Subcutaneous abdominal adipose tissue (tissue), 5 donors: ENCODE results near the gene C1QL3.

Experiments
- H3K27ac ChIP-seq: one replicate; pipeline ENCODE4 v1.7.0; 2013; ENCODE audit warnings: low read depth, mild to moderate bottlenecking, inconsistent platforms, low read length, moderate library complexity
- H3K27me3 ChIP-seq, 5 donors: one replicate each; pipeline ENCODE4 v1.7.0; 2013; ENCODE audit warnings: low read length in 5 of 5, inconsistent platforms in 1 of 5; ENCODE audit not compliant: control insufficient read depth in 5 of 5, insufficient read depth in 4 of 5
- H3K36me3 ChIP-seq, 5 donors: one replicate each; pipeline ENCODE4 v1.7.0; 2013; ENCODE audit warnings: low read length in 5 of 5; ENCODE audit not compliant: control insufficient read depth in 5 of 5, insufficient read depth in 5 of 5
- H3K4me1 ChIP-seq, 5 donors: one replicate each; pipeline ENCODE4 v1.7.0; 2013; ENCODE audit warnings: low read length in 5 of 5, mild to moderate bottlenecking in 3 of 5, moderate library complexity in 1 of 5; ENCODE audit not compliant: control insufficient read depth in 5 of 5, insufficient read depth in 5 of 5
- H3K4me3 ChIP-seq, 5 donors: one replicate each; pipeline ENCODE4 v1.7.0; 2013; ENCODE audit warnings: low read length in 5 of 5, low read depth in 1 of 5
- H3K9ac ChIP-seq, 5 donors: one replicate each; pipeline ENCODE4 v1.7.0; 2013; ENCODE audit warnings: low read length in 5 of 5, mild to moderate bottlenecking in 4 of 5, moderate library complexity in 3 of 5
- H3K9me3 ChIP-seq, 5 donors: one replicate each; pipeline ENCODE4 v1.7.0; 2013; ENCODE audit warnings: low read length in 5 of 5; ENCODE audit not compliant: control insufficient read depth in 5 of 5
- donor health status: healthy.
- donor health status: healthy.
- donor health status: healthy.
- donor health status: healthy.
- donor health status: healthy.

Gene C1QL3

GRCh38 chr10:16536155-16536554, 14.5 kb upstream of the C1QL3 start:
- no peak overlapping the region for H3K9ac ChIP-seq
- peaks cover 0 to 4% (median 0%) of the 10 kb centered on the region in 5 donors for H3K27me3 ChIP-seq
- no peak overlapping the region for H3K27ac ChIP-seq
- no peaks in the 10 kb centered on the region for H3K4me1 ChIP-seq
- no peaks in the 10 kb centered on the region for H3K9me3 ChIP-seq
- no peaks in the 10 kb centered on the region for H3K36me3 ChIP-seq
- no peak overlapping the region for H3K4me3 ChIP-seq

DNA sequence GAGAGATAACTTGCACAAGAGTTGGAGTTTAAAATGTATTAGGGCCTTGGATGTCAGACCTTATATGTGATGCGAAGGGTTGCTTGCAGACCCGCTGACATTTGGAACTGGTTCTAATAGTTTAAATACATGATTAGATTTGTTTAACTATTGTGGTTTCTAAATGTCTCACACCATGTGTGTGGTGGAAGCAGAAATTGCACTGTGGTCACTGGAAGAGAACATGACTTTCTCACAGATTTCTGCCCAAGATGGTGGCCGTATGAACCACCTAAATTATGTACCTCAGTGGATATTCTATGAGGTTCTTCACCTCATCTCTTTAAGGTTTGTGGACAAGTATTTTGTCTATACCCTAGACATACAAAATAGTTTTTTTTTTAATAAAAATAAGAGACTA, 8.2 kb upstream of the C1QL3 start:
- Histone ChIP-seq H3K4me1 (no peaks in the 10 kb centered on the region), H3K27me3 (no peaks in the 10 kb centered on the region), H3K36me3 (no peaks in the 10 kb centered on the region), H3K27ac (no peak overlapping the region), H3K9ac (no peak overlapping the region), H3K4me3 (no peak overlapping the region), H3K9me3 (no peaks in the 10 kb centered on the region)

GRCh38 chr10:16527452-16527851, 5.8 kb upstream of the C1QL3 start:
- no peak overlapping the region for H3K27ac ChIP-seq
- no peaks in the 10 kb centered on the region for H3K4me1 ChIP-seq
- no peaks in the 10 kb centered on the region for H3K36me3 ChIP-seq
- no peak overlapping the region for H3K9ac ChIP-seq
- peaks cover 0 to 3% (median 0%) of the 10 kb centered on the region in 5 donors for H3K27me3 ChIP-seq
- no peak overlapping the region for H3K4me3 ChIP-seq
- H3K9me3 ChIP-seq, result no peaks in the 10 kb centered on the region

- Histone ChIP-seq H3K36me3 (no peaks in the 10 kb centered on the region), H3K4me3 (peak overlapping the region in 4 of 5 donors; percentile 47 to 72 (median 60)), H3K27me3 (peaks cover 7 to 27% (median 20%) of the 10 kb centered on the region in 5 donors), H3K9ac (no peak overlapping the region), H3K4me1 (peaks cover 0 to 25% (median 20%) of the 10 kb centered on the region in 5 donors), H3K9me3 (no peaks in the 10 kb centered on the region), H3K27ac (no peak overlapping the region)
Measured at GRCh38 chr10:16520900-16521299, 779 bp downstream of the C1QL3 start.

- Histone ChIP-seq H3K27ac (no peak overlapping the region), H3K36me3 (no peaks in the 10 kb centered on the region), H3K4me1 (peaks cover 0 to 25% (median 20%) of the 10 kb centered on the region in 5 donors), H3K27me3 (peaks cover 7 to 27% (median 20%) of the 10 kb centered on the region in 5 donors), H3K9ac (no peak overlapping the region), H3K4me3 (peak overlapping the region in 4 of 5 donors; percentile 47 to 72 (median 60)), H3K9me3 (no peaks in the 10 kb centered on the region)
Measured at GRCh38 chr10:16519908-16520861, 1.5 kb downstream of the C1QL3 start.

DNA sequence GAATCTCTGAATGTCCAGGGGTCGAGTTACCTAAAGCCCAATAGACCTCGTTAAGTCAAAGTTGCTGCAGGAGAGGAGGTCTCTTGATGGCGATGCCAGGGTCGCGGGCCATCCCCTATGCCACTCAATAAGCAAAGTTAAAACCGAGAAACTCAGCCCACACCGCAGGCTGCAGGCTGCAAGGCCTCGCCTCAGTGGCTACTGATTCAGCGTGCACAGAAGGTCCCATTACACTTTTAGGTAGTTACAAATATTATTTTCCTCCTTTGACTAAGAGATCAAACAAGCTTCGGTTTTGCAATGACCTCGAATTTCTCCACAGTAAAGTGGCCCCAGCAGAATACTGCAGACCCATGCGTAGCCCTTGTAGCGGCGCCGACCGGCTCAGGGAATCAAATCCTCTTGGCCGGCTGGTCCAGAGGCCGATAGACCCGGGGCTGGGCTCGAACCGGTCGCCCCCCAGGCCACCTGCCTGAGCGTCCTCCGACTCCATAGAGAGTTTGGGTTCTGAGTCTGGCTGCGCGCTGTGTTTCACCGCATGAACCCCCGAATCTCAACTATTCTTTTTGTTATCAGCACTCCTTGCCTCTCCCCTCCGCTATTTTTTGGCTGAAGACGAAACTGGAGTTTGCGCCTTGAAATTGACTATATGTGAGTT, 2.3 kb downstream of the C1QL3 start:
- Histone ChIP-seq H3K9ac (no peak overlapping the region), H3K27ac (no peak overlapping the region), H3K4me1 (peaks cover 0 to 25% (median 20%) of the 10 kb centered on the region in 5 donors), H3K9me3 (no peaks in the 10 kb centered on the region), H3K4me3 (peak overlapping the region in 1 of 5 donors; percentile 22), H3K36me3 (peaks cover 0 to 4% (median 3%) of the 10 kb centered on the region in 5 donors), H3K27me3 (peaks cover 7 to 27% (median 20%) of the 10 kb centered on the region in 5 donors)

DNA sequence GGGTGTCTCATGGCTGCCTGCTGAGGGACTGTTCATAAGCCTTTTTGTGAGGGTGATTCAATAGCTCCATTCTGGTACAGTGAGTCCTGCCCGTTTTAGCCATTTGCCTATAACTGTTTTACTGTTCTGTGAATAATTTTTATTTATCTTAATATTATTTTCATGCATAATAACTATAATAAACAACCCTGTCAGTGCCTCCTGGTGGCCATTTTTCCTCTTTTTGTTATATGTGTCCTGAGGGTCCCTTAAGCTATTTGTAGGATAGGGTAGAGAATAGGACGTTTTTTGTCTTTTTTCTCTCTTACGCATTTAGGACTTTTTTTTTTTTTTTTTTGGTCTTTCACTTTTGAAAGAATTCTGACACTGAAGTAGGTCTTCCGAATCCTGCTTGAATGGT, 2.9 kb downstream of the C1QL3 start:
- H3K4me3 ChIP-seq, result no peak overlapping the region
- H3K9me3 ChIP-seq, result no peaks in the 10 kb centered on the region
- no peak overlapping the region for H3K9ac ChIP-seq
- H3K27ac ChIP-seq, result no peak overlapping the region
- H3K36me3 ChIP-seq, result peaks cover 0 to 8% (median 5%) of the 10 kb centered on the region in 5 donors
- peaks cover 7 to 27% (median 20%) of the 10 kb centered on the region in 5 donors for H3K27me3 ChIP-seq
- peaks cover 0 to 25% (median 20%) of the 10 kb centered on the region in 5 donors for H3K4me1 ChIP-seq

- Histone ChIP-seq H3K36me3 (peaks cover 5 to 38% (median 10%) of the 10 kb centered on the region in 5 donors), H3K4me3 (no peak overlapping the region), H3K4me1 (no peaks in the 10 kb centered on the region), H3K27ac (no peak overlapping the region), H3K27me3 (no peaks in the 10 kb centered on the region), H3K9ac (no peak overlapping the region), H3K9me3 (no peaks in the 10 kb centered on the region)
Measured at GRCh38 chr10:16510843-16511242, 10.8 kb downstream of the C1QL3 start.

DNA sequence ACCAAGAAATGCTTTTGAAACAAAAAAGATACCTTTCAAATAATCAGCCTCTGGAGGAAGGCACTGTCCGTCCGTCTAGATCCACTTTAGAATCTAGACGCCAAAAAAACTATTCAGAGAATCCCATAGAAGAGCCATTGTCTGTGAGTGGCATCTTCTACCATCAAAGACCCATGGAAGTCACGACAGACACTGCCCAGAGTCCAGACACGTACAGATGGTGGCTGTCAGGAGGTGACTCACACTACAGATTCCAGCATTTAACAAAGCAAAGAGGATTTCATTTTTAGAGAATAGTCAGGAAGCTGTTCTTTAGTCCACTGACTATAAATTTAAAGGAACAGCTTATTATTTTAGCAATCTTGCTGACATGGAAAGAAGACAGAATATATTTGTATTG, 11.7 kb downstream of the C1QL3 start:
- no peaks in the 10 kb centered on the region for H3K27me3 ChIP-seq
- H3K36me3 ChIP-seq, result peaks cover 5 to 47% (median 10%) of the 10 kb centered on the region in 5 donors
- H3K9me3 ChIP-seq, result no peaks in the 10 kb centered on the region
- no peaks in the 10 kb centered on the region for H3K4me1 ChIP-seq
- H3K27ac ChIP-seq, result no peak overlapping the region
- H3K4me3 ChIP-seq, result no peak overlapping the region
- no peak overlapping the region for H3K9ac ChIP-seq

DNA sequence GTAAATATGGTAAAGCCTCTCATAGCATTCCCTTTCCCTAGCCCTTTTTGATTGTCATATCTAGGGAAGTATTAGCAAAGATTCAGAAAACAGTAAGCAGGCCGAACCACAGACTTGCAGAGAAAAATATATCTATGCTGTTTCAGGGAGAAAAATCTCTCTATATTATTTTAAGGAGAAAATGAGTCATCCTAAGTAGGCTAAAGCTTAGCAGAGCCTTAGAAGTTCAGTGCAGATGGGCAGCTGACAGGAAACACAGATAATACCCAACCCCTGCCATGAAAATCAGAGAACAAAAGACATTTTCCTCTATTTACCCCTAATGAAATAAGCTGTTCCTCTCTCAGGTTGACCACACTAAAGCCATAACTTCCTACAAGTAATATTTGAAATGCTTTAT, 16.5 kb downstream of the C1QL3 start:
- no peak overlapping the region for H3K9ac ChIP-seq
- no peak overlapping the region for H3K4me3 ChIP-seq
- H3K27ac ChIP-seq, result no peak overlapping the region
- H3K27me3 ChIP-seq, result no peaks in the 10 kb centered on the region
- no peaks in the 10 kb centered on the region for H3K9me3 ChIP-seq
- H3K4me1 ChIP-seq, result no peaks in the 10 kb centered on the region
- H3K36me3 ChIP-seq, result peaks cover 0 to 35% (median 5%) of the 10 kb centered on the region in 5 donors
